HG03097 (cell line): ENCODE results near the gene UBAC2.
A peak's percentile ranks its signal among the peaks of the same experiment; 100 is the strongest.

Experiments
- ATAC-seq: cut with Tn5 transposase; IDR thresholded peaks from one replicate; pipeline ENCODE4 v1.9.1; 2021; ENCODE audit not compliant: unreplicated experiment, low FRiP score

Gene UBAC2

GRCh38 chr13:99200432-99201167 lies at the start of gene UBAC2:
UBAC2 (plus strand) TSS chr13:99200854; CDS start chr13:99200909, 55 bp downstream.
- peak; percentile 62 for ATAC-seq

GRCh38 chr13:99151516-99151915 lies 49.1 kb upstream of the UBAC2 start:
- ATAC-seq: peak; percentile 68

- no peak for ATAC-seq
These were observed 47.4 kb upstream of the UBAC2 start for GRCh38 chr13:99153219-99153618.

- no peak for ATAC-seq
These were observed 46.6 kb upstream of the UBAC2 start for GRCh38 chr13:99154064-99154463.

GRCh38 chr13:99155821-99156220 lies 44.8 kb upstream of the UBAC2 start:
- no peak for ATAC-seq

- no peak for ATAC-seq
These were observed 43.6 kb upstream of the UBAC2 start for GRCh38 chr13:99157046-99157445.

- ATAC-seq: no peak
These were observed 41.8 kb upstream of the UBAC2 start for GRCh38 chr13:99158846-99159245.

- ATAC-seq: no peak
These were observed 41.2 kb upstream of the UBAC2 start for GRCh38 chr13:99159331-99160061.

- no peak for ATAC-seq
These were observed 40.2 kb upstream of the UBAC2 start for GRCh38 chr13:99160415-99160814.

- no peak for ATAC-seq
These were observed 39.1 kb upstream of the UBAC2 start for GRCh38 chr13:99161512-99161911.

- ATAC-seq: no peak
These were observed 37.9 kb upstream of the UBAC2 start for GRCh38 chr13:99162567-99163361.

GRCh38 chr13:99164226-99164625 lies 36.4 kb upstream of the UBAC2 start:
- no peak for ATAC-seq

GRCh38 chr13:99165753-99166587 lies 34.7 kb upstream of the UBAC2 start:
- no peak for ATAC-seq

GRCh38 chr13:99172951-99173350 lies 27.7 kb upstream of the UBAC2 start:
- no peak for ATAC-seq

GRCh38 chr13:99173606-99174005 lies 27.0 kb upstream of the UBAC2 start:
- ATAC-seq: no peak

- ATAC-seq: no peak
These were observed 26.0 kb upstream of the UBAC2 start for GRCh38 chr13:99174533-99175100.

GRCh38 chr13:99176309-99177276 lies 24.1 kb upstream of the UBAC2 start:
- peak; percentile 65 for ATAC-seq

- ATAC-seq: no peak
These were observed 22.0 kb upstream of the UBAC2 start for GRCh38 chr13:99178636-99179035.

- ATAC-seq: no peak
These were observed 21.2 kb upstream of the UBAC2 start for GRCh38 chr13:99179460-99179859.
